ENCODE data around the gene ABR.
"Not testable (repeated sequence)": the region's sequence is repeated elsewhere in the genome, so short reads cannot be mapped to it uniquely, and the experiment has no call there.

The ABR gene

DNA sequence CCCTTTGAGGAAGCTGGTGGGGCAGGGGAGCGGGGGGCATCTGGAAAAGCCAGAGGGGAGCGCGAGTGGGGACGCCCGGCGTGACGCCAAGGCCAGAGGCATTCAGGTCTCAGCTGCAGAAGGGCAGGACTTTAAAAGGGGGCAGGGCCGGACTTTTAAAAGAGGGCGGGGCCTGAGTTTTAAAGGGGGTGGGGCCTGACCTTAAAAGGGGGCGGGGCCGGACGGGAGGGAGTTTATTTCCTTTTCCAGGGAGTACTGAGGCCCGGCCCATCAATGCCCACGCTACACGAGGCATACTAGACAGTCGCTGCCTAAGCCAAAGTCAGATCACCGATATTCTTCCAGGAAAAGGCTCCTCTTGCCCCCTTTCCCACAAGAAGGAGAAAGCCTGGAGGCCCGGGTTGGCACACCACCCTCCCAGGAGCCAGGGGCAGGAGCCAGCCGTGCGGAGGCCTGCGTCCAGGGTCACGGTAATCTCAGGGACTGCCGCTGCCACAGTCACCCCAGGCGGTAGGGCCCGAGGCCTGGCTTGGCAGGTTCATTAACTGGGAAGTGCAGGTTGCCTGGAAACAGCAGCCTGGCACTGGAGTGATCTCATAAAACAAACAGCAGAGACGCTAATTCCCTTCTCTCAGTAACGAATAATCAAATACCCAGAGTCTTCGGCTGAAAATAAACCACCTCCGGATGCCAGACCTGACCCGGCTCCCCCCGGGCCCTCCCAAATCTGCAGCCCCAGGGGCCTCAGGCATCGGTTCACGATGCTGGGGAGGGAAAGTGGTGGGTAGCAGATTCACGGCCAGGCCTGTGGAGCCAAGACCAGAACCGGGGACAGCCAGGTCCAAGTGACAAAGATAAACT lies 92.2 kb downstream of the ABR start:
- DNase-seq (ENCODE audit: insufficient read length, low spot score) (peak; percentile 60), FAIRE-seq (no peak)
- TF ChIP-seq POLR2A (IDR thresholded peaks at IDR 0.05; ENCODE audit: low read depth, low read length): no peak

DNA sequence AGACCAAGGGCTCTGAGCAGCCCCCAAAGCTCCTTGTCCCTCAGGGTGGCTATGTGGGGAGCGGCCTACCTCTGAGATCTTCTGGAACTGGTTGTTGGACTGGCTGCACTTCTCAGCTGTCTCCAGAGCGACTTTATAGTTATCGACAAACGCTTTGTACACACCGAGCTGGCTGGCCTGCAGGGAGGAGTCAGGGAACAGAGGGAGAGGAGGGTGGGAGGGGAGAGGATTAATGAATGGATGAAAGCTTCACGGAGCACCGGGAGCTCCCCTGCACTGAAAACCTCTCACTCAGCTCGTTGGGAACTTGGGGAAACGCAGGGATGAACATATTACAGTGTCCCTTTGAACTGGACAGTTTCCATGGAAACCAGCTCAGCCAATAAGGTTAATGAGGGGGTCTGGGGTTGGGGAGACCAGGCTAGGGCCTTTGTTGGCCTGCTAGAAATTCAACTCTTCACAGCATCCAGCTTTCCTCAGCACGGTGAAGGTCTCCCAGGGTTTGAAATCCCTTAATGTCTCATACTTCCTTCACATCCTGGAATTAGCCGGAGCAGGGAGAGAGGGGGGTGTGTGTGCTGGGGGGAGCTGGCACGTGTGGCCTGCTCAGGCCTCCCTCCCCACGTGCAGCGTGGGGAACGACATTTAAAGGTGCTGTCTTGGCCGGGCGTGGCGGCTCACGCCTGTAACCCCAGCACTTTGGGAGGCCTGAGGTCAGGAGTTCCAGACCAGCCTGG lies 96.2 kb downstream of the ABR start:
- TF ChIP-seq POLR2A (IDR thresholded peaks at IDR 0.05; ENCODE audit: low read depth, low read length): no peak
- no peak for FAIRE-seq

GRCh38 chr17:1082579-1082978 lies 97.2 kb downstream of the ABR start:
- FAIRE-seq: no peak
- TF ChIP-seq POLR2A (IDR thresholded peaks at IDR 0.05; ENCODE audit: low read depth, low read length): no peak
- DNase-seq (ENCODE audit: insufficient read length, low spot score): no peak

More for the DNA sequence above, 96.2 kb downstream of the ABR start:
- no peak for DNase-seq (ENCODE audit: insufficient read length, low spot score)

DNA sequence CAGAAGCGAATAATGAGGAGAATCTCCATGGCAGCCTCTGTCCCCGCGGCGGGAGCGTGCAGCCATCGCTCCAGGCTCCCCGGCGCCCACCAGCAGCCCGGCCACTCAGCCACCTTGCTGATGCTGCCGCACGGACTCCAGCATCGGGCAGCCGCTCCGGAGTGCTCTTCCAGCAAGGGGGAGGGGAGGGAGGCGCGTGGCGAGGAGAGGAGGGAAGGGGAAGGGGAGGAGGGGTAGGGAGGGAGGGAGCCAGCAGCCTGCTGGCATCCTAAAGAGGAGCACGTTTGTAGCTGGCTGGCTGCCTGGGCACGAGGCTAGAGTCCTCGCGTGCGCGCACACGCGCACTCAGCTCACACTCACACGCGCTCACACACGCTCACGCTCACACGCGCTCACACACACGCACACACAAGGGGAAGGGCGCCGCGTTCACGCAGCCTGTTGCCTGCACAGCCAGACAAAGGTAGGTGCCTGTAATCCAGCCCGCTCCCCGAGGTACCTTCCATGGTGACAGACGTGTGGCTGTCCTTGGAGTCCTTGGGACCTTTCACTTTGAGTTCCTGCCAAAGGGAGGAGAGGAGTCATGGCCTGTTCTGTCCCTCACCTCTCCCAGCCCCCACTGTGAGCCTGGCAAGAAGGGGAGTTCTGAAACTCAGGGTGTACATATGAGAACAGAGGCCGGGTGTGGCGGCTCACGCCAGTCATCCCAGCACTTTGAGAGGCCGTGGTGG lies 100.8 kb downstream of the ABR start:
- no peak for TF ChIP-seq POLR2A (IDR thresholded peaks at IDR 0.05; ENCODE audit: low read depth, low read length)
- FAIRE-seq: no peak
- no peak for DNase-seq (ENCODE audit: insufficient read length, low spot score)

GRCh38 chr17:1077986-1078711 lies 101.6 kb downstream of the ABR start:
- no peak for FAIRE-seq
- no peak for DNase-seq (ENCODE audit: insufficient read length, low spot score)
- TF ChIP-seq POLR2A (IDR thresholded peaks at IDR 0.05; ENCODE audit: low read depth, low read length): no peak

- TF ChIP-seq POLR2A (IDR thresholded peaks at IDR 0.05; ENCODE audit: low read depth, low read length): no peak
- FAIRE-seq: no peak
- DNase-seq (ENCODE audit: insufficient read length, low spot score): no peak
These were observed 102.2 kb downstream of the ABR start for GRCh38 chr17:1077581-1077985.

GRCh38 chr17:1076982-1077302 lies 102.8 kb downstream of the ABR start:
- no peak for TF ChIP-seq POLR2A (IDR thresholded peaks at IDR 0.05; ENCODE audit: low read depth, low read length)
- FAIRE-seq: no peak
- DNase-seq (ENCODE audit: insufficient read length, low spot score): no peak

DNA sequence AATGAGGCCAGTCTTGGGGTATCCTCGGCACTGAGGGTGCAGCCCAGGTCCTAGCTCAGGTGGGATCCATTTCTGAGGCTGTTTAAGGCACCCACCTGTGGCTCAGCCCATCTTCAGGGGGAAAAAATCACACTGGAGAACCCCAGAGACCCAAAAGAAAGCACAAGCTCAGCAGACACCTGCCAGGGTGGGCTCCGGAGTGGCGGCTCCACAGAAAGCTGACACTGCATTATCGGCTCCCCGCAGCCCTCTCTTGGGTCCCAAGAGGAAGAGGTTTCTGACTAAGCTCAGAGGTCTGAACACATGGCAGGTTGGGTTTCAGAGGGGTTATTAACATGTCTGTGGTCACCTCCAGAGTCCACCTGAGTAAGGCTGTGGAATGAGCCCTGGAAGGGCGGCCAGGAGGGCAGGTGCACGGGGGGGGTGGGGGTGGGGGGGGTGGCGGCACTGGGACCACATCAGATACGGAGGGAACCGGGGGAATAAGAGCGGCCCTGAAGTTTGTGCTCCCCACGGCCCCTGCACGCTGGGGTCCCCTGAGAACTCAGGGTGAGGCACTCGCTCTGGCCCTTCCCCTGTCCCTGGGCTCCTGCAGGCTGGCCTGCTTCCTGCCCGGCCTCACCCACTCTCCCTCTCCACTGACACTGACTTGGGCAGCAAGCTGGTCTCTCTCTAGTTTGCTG lies 103.3 kb downstream of the ABR start:
- TF ChIP-seq POLR2A (IDR thresholded peaks at IDR 0.05; ENCODE audit: low read depth, low read length): no peak
- DNase-seq (ENCODE audit: insufficient read length, low spot score) (no peak), FAIRE-seq (no peak)

DNA sequence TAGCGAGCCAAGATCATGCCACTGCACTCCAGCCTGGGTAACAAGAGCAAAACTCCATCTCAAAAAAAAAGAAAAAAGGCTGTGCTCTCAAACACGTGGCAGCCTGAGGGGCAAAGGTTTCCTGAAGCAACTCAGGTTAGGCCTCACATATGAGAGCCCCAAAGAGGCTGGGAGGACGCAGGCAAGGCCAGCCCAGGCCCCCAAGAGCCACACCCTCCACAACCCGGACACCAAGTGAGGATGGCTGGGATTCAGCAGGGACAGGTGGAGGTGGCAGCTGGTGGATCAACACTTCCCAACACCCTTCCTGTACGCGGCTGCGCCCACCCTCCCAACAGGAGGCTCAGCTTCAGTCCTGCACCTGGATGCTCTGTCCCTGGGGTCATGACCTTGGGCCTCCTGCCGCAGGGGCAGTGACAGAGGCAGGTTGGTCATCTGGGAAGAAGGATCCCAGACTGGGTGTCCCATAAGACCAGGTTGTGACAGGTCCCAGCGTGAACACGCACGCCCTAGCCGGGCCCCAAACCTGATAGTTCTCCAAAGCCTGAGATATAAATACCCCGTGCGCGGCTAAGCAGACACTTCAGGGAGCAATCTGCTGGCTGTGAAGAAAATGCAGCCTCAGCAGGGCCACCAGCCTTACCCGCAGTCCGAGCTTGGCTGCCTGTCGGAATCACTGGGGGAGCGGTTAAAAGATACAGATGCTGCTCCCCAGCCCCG lies 104.7 kb downstream of the ABR start:
- no peak for TF ChIP-seq POLR2A (IDR thresholded peaks at IDR 0.05; ENCODE audit: low read depth, low read length)
- no peak for FAIRE-seq
- DNase-seq (ENCODE audit: insufficient read length, low spot score): no peak

DNA sequence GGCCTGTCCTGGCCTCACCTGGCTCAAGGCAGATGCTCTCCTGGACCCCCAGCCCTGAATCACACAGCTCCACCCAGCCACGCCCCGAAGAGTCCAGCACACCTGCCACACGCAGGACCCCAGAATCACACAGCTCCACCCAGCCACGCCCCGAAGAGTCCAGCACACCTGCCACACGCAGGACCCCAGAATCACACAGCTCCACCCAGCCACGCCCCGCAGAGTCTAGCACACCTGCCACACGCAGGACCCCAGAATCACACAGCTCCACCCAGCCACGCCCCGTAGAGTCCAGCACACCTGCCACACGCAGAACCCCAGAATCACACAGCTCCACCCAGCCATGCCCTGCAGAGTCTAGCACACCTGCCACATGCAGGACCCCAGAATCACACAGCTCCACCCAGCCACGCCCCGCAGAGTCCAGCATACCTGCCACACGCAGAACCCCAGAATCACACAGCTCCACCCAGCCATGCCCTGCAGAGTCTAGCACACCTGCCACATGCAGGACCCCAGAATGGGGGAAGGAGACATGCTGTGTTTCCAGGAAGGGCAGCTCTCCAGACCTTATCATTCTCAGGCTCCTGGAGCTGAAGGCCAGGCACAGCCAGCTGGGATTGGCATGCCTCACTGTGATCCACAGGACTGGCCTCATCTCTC lies 105.7 kb downstream of the ABR start:
- DNase-seq (ENCODE audit: insufficient read length, low spot score); FAIRE-seq: not testable (repeated sequence)

- DNase-seq (ENCODE audit: insufficient read length, low spot score): no peak
- FAIRE-seq: no peak
- no peak for TF ChIP-seq POLR2A (IDR thresholded peaks at IDR 0.05; ENCODE audit: low read depth, low read length)
These were observed 106.4 kb downstream of the ABR start for GRCh38 chr17:1073241-1073962.

DNA sequence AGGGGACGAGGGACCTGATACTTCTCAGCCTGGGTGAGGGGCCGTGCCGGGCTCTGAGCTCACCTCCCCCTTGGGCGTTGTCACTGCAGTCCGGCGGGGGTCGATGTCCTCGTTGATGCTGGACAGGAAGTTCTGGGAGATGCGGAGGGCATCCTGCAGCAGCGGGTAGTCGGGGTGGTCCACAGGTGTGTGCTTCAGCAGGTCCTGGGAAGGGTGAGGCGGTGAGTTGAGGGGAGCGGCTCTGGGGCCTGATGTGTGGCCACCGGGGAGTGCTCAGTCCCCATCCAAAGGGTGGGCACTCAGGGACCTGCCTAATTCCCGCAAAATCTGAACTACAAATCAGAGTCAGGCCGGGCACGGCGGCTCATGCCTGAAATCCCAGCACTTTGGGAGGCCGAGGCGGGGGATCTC lies 107.2 kb downstream of the ABR start:
- FAIRE-seq (no peak), DNase-seq (ENCODE audit: insufficient read length, low spot score) (no peak)
- TF ChIP-seq POLR2A (IDR thresholded peaks at IDR 0.05; ENCODE audit: low read depth, low read length): no peak

Measured in H54 (cell line).